Bronchus fibroblast of lung (primary cell): ENCODE measurements around the gene KRT75. TPM values are rescaled to one million over a fixed set of nuclear protein-coding genes. Genes with fewer than 3 reads are reported as not detected.

Experiments
- total RNA-seq: library from RNA; depleted of rRNA; stranded (reverse); fragments of >200 nt; gene quantifications from 2 replicates; pipeline ENCODE4 v1.2.3, GENCODE V29; 2015

The KRT75 gene
- total RNA-seq: not detected in 2 replicates

GRCh38 chr12:52434081-52434733, at the start of gene KRT75:
Gene KRT75 (minus strand): TSS chr12:52434371. CDS start chr12:52434304, 67 bp downstream.

GRCh38 chr12:52473768-52474167, 39.6 kb upstream of the KRT75 start, which contains the start of gene KRT6C:
Gene KRT6C (minus strand): TSS chr12:52473805. CDS start chr12:52473737, 68 bp downstream.

GRCh38 chr12:52452101-52452500, 17.9 kb upstream of the KRT75 start, which contains the start of gene KRT6B:
Gene KRT6B (minus strand): TSS chr12:52452146. CDS start chr12:52452078, 68 bp downstream.

GRCh38 chr12:52405922-52406385, 28.2 kb downstream of the KRT75 start, which contains the start of gene KRT82:
Gene KRT82 (minus strand): TSS chr12:52406335. CDS start chr12:52406277, 58 bp downstream.

GRCh38 chr12:52385226-52385702, 48.9 kb downstream of the KRT75 start, which contains the start of gene KRT84:
Gene KRT84 (minus strand): TSS chr12:52385652. CDS start chr12:52385585, 67 bp downstream.

Other genes starting within 250 kb of the KRT75 start
- gene KRT80, start 242.4 kb downstream of the KRT75 start, total RNA-seq: 0.15 and 0.17 TPM in 2 replicates
- gene KRT7, start 201.1 kb downstream of the KRT75 start, total RNA-seq: 9.2 and 11.1 TPM in 2 replicates
- gene KRT86, start 159.7 kb downstream of the KRT75 start, total RNA-seq: 0.15 TPM in 1 of 2 replicates, not detected in the other
- not detected in 2 replicates for gene KRT81, start 142.8 kb downstream of the KRT75 start, total RNA-seq
- not detected in 2 replicates for gene KRT83, start 113.0 kb downstream of the KRT75 start, total RNA-seq
- not detected in 2 replicates for gene KRT85, start 66.9 kb downstream of the KRT75 start, total RNA-seq
- gene KRT84, start 48.7 kb downstream of the KRT75 start, total RNA-seq: not detected in 2 replicates
- gene KRT82, start 28.0 kb downstream of the KRT75 start, total RNA-seq: not detected in 2 replicates
- not detected in 2 replicates for gene KRT6B, start 17.8 kb upstream of the KRT75 start, total RNA-seq
- gene KRT6C, start 39.4 kb upstream of the KRT75 start, total RNA-seq: not detected in 2 replicates
- gene KRT6A, start 58.9 kb upstream of the KRT75 start, total RNA-seq: 0.17 and 0.30 TPM in 2 replicates
- 0.17 TPM in 1 of 2 replicates, not detected in the other for gene KRT5, start 86.0 kb upstream of the KRT75 start, total RNA-seq
- gene KRT71, start 118.8 kb upstream of the KRT75 start, total RNA-seq: not detected in 2 replicates
- gene KRT74, start 139.5 kb upstream of the KRT75 start, total RNA-seq: not detected in 2 replicates
- not detected in 2 replicates for gene KRT72, start 167.1 kb upstream of the KRT75 start, total RNA-seq
- gene KRT73, start 184.2 kb upstream of the KRT75 start, total RNA-seq: not detected in 2 replicates
- not detected in 2 replicates for gene KRT2, start 217.8 kb upstream of the KRT75 start, total RNA-seq
- gene KRT1, start 246.0 kb upstream of the KRT75 start, total RNA-seq: not detected in 2 replicates